ENCODE measurements around the gene ERC2.

The ERC2 gene

DNA sequence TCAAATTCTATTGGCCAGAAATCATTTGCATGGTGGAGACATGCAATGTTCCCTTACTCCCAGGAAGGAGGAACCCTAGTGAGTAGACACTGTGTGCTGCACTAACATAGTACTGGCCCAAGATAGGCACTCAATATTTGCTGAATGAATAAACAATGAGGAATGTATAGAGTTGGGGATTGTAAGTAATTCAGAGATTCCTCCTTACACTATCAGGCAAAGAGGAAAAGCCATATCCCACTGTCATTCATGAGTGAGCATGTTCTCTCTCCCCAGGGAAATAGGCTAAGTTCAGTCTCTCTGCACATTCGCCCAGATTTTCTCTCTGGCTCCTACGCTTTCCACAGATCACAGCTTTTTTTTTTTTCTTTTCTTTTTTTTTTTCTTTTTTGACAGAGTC is 826.3 kb downstream of the ERC2 start:
- DNase-seq (ENCODE audit: low spot score): no peak

DNA sequence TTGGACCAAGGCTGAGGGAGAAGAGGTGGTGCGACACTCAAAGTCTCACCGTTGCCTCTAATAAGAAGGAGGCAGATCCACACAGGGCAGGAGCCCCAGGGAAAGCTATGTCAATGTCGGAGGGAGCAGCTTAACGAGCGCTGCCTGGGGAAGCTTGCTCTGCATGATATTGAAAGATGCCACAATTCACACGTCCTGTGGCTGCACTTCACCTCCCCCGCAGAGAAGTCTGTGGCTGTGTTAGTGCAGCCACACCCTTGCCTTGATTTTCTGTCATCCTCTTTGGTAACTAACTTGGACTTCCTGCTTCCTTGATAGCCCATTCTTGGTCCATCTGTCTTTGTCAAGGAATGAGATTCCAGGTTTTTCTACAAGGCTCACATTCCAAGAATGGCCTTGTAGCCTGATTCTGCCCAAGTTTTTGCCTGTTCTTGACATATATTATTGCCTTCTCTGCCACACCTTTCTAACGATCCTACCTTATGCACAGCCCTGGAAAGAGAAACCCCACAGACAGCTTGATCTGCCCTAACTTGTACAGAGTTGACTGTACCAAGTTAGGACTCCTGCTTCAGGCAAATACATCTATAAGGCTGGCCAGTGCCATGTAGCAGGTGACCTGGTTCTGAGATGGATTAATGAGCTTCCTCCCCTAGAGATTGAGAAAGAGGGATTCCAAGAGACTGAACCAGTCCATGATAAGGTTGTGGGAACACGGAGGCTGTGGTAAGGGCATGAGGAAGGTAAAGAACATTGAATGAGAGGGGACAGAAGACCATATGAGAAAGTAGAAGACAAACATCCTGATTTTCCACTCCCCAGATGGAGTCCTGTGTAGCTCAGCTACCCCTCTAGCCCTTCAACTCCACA is 828.1 kb downstream of the ERC2 start:
- DNase-seq (ENCODE audit: low spot score): no peak

DNA sequence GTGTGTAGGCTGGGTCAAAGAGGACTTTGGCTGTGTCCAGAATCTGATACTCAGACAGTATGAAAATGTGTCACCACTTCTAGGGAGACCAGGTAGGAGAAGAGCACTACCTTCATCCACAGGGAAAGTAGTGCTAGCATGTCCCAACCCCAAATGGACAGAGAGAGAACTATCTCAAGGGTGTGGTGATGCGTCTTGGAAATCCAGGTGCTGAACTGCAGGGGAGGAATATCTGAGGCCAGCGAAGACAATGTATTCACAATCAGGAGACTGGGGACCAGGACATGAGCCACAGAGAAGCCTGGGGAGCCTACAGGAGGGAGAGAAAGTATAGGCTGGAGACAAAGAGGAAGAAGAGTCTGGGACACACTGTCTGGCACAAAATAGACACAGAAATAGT is 829.1 kb downstream of the ERC2 start:
- DNase-seq (ENCODE audit: low spot score): no peak

DNA sequence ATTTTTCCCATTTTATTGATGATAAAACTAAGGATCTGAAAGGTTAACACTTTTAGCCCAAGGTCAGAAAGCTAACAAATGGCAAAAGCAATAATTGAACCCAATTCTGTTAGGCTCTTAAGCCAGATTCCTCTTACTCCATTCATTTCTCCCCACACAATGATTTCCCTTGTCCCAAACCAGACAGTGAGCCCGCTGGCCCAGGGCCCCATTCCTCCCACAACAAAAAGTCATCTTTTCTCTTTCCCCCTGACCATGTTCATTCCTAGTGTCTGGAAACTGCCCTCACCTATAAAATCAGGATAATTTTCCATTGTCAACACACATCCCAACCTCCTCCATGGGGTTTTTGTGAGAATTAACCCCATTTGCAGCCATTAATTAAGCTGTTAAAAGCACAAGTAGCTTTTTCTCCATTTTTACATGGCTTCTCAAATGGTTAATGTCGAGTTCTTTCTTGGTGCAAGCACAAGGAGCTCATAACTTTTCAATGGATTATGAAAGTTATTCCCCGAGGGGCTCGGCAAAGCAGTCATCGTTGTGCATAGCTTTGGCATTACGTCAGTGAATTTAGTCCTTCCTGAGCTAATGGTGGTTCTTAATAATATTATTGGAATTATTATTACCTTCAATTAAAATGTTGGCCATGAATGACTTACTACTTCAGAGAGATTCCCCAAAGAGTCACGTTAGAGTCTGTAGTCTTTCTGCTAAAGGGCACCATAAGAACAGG is 830.2 kb downstream of the ERC2 start:
- no peak for DNase-seq (ENCODE audit: low spot score)

DNA sequence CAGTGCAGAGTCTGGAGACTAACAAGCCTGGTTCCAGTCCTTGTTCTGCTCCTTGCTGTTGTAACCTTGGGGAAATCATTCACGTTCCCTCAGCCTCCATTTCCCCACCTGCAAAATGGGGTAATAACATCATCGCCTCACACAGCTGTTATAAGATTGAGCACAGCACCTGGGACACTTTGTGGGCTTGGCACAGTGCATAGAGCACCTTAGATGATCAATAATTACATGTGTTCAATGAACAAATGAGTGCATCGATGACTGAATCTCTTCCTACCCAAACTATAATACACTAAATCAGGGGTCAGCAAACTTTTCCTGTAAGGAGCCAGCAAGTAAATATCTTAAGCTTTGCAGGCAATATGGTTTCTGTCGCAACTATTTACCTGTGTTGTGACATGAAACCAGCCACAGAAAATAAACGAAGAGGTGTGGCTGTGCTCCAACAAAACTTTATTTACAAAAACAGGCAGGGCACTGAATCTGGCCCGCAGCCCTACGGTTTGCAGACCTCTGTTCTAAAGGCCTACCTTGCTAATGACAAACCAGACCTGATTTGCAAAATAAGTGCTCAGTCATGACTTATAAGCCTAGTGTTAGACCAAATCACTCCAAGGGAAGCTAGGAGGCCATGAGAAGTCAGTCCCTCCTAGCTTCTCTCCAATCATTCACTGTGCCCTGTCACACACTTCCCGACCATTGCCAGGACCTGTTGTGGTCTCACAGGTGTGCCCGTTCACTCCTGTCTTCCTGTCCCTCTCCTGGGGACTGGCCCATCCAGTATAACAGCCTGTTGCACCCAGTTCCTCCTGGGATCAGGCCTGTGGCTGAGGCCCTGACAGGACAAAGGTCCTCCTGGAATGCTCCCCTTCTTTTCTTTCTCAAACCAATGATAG is 831.7 kb downstream of the ERC2 start:
- DNase-seq (ENCODE audit: low spot score): no peak

DNA sequence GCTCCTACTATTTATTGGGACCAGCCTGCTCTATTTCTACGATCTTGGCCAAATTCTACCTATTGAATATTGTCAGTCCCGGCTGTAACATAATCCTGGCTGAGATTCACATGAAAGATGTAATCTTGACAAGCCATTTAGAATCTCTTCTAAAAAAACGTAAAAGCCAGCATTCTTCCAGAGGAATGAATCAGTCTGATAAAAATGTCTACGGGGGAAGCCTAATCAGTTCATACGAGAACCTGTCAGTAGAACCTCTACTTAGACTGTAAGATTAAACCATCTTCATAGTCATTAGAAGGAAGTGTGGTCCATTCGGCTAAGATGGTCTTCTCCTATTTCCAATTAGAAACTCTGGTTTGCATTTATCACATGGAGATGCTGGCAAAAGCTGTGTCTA is 833.9 kb downstream of the ERC2 start:
- no peak for DNase-seq (ENCODE audit: low spot score)

DNA sequence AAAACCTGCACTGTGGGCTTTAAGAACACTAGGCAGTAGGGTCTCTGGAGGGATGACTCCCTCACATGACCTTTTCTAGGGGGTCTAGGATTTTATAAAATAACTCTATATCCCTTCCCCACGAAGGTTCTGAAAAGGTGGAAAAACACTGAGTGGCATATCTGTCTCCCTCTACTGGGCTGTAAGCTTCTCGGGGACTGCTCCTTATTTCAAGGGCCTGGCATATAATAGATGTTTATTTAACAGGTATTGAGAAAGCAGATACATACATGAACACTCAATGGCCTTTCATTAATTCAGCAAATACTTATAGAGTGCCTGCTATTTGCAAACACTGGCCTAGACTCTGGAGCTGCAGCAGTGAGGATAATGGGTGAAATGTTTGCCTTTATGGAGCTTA is 834.9 kb downstream of the ERC2 start:
- no peak for DNase-seq (ENCODE audit: low spot score)

DNA sequence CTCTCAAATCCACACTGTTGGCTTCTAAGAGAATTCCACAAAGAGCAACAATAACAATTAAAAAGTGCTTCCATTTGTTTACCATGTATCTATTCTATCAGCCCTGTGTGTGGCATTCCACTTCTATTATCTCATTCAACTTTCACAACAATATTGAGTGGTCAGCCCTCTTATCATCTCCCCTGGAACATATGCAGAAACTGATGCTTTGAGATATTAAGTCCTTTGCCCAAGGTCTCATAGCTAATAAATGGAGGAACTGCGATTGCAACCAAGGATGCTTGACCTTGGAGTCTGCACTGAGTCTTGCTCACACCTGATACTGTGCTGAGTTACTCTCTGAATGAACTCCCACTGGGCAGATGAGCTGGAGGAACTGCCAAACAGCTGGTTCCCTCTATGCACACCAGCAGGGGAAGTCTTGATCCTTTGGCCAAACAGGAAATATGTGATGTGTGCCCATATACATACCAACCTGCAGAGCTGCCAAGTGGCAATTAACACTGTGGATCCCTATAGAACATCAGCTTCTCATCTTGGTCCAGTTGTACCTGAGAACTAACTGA is 836.4 kb downstream of the ERC2 start:
- no peak for DNase-seq (ENCODE audit: low spot score)

DNA sequence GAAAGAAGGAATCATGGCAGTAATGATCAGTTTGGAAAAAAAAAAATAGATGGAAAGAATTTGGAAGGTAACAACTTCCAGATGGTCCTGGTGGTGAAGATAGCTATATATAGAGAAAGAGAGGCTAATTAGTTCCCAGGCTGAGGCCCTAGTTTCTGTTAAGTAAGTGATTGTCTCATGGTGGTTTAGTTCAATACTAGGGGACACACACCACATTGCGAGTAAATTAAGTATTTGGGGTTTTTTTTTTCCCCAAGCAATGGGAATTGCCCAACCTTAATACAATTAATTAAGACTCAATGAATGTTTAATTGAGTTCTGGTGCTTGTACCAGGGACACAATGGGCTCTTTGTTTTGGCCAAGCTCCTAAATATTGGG is 837.4 kb downstream of the ERC2 start:
- DNase-seq (ENCODE audit: low spot score): no peak

DNA sequence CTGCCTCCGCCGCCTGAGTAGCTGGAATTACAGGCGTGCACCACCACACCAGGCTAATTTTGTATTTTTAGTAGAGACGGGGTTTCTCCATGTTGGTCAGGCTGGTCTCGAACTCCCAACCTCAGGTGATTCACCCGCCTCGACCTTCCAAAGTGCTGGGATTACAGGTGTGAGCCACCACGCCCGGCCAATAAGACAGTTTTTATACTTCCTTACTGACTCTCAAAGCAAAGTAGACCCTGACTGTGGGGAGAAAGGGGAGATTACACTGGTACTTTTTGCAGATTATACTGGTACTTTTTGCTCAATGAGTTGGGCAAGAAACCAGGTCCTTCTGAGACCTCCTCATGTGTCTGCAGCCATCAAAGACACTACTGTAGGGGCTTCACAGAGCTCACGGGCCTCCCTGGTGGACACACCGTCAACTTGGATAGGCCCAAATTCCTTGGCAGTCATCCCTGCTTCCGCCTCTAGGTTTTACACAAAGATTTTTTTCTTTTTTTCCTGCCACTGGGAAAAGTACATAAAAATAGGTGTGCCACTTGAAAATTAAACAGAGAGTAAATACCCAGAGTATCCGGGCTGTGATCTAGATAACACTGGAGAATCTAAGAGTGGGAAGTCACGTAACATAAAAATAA is 837.9 kb downstream of the ERC2 start:
- DNase-seq (ENCODE audit: low spot score): no peak

DNA sequence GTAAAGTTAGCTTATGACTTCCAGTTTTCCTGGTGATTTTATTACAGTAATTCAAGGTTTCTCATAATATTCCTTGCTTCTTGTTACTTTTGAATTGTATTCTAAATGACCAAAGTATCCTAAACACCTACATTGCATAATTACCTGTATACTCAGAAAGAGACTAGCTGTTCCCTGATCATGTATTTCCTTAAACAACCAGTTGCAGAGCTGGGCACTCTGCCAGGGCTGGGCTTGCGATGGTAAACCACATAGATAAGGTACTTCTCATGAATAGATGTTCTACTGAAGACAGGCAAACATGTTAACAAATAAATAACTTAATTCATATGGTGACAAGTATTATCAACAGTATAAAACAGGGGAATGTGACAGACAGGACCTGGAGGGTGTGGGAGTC is 838.8 kb downstream of the ERC2 start:
- no peak for DNase-seq (ENCODE audit: low spot score)

DNA sequence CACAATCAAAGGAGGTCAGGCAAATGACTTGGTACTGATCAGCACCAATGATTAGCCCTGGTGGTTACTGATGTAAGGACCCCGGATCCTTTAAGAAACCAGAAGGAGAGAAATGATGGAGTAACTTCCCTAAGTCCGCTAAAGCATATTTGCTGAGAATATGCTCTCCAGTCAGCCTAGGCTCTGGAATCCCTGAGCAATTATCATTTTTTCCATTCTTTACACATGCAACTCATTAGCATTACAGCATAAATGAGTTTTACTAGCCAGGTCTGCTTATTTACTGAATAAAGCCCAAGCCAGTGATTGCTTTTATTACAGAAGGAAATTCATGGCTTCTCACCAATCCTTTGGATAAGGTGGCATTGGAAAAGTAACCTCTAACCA is 842.0 kb downstream of the ERC2 start:
- no peak for DNase-seq (ENCODE audit: low spot score)

DNA sequence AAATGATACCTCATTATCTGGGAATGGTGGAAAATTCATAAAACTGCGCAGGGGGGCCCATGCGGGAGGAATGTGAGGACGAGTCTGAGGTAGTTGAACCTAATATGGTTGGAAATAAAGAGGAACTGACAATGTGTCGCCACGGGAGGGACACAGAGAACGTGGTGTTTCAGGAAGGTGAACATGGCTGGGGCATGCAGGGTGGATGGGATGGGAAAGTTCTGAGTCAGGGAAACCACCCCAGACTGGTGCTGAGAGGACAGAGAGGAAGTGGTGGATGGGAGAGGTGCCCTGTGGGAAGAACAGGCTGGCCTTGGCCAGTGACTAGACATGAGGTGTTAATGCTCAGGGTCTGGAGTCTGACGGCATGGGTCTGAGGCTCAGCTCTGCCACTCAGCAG is 844.0 kb downstream of the ERC2 start:
- no peak for DNase-seq (ENCODE audit: low spot score)

DNA sequence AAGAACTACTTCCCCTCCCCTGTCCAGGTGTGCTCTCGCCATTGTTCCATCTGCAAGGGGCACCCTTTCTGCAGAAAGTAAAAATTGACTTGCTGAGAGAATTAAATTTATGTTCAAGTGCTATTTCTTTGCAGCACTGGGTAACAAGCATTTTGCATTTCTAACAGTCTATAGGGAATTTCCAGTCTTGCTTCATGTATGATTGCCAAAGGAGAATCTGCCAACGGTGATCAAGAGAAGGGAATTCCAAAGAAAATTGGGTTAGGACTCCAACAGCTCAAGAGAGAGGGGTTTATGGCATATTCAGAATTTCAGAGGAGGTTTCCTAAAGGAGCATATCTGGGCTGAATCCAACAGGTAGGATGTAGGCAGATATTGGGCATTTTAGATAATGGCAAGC is 844.5 kb downstream of the ERC2 start:
- DNase-seq (ENCODE audit: low spot score): no peak

DNA sequence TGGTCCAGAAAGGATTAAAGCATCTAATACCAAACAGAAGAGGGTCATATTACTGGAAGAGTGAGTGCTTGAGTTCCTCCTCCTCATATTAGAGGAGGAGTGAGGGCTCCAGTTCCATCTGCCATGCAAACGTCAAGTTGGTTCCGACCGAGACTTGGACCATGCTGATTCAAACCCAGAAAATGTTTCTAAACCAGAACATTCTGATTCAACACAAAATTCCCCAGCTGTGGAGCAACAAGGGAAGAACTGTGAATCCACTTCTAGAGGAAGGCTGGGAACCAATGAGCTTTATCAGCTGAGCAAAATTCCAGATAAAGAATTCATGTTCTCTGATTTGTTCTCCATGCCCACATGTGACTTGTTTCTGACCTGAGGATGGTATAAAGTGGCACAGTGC is 845.5 kb downstream of the ERC2 start:
- DNase-seq (ENCODE audit: low spot score): no peak

DNA sequence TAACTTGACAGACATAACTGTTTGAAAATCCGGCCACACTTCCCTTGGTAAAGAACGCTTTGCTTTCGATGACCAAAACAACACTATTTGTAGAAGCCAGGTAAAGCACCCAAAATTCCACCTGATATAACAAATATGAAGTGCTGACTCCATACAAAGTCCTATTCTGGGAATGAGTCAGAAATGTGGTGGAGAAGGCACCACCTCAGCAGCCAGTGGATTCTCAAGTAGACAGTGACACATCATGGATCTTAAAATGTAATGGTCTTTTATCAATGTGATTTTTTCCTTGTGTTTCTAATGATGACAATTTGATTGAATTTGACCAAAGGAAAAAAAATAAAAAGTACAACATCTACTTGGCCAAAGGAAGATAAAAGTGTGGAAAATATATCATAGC is 846.2 kb downstream of the ERC2 start:
- no peak for DNase-seq (ENCODE audit: low spot score)

DNA sequence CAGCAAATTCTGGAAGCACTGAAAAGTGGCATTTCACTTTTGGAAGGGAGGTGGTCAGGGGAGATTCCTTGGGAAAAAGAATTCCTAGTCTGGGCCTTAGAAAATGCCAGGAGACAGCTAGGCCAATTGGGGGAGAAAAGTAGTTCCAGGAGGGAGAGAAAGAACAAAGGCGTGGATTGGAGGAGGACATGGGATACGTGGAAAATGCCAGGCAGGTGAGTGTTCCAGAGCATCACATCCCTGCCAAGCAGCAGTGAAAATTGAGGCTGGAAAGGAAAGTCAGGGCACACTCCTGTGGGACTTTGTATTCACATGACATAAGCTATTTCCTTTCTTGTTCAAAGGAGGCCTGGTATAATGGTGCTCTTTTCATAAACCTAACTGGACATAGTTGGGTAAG is 846.6 kb downstream of the ERC2 start:
- DNase-seq (ENCODE audit: low spot score): no peak

DNA sequence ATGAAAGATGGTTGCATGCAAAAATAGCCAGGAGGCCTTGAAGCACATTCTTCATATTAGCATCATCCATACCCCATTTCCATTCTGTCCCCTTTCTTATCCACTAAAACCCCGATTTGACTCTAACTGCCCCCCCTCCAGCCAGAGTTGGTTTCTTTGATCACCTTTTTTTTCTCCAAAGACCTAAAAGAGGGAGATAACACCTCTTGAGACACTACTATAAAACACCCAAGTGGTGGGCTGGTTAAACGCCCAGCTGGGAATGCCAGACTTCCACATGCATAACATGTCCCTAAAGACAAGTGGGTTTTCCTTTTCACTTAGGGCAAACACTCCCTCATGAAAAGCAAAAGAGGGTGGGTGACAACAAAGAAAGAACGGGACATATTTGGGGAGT is 847.2 kb downstream of the ERC2 start:
- DNase-seq (ENCODE audit: low spot score): no peak

DNA sequence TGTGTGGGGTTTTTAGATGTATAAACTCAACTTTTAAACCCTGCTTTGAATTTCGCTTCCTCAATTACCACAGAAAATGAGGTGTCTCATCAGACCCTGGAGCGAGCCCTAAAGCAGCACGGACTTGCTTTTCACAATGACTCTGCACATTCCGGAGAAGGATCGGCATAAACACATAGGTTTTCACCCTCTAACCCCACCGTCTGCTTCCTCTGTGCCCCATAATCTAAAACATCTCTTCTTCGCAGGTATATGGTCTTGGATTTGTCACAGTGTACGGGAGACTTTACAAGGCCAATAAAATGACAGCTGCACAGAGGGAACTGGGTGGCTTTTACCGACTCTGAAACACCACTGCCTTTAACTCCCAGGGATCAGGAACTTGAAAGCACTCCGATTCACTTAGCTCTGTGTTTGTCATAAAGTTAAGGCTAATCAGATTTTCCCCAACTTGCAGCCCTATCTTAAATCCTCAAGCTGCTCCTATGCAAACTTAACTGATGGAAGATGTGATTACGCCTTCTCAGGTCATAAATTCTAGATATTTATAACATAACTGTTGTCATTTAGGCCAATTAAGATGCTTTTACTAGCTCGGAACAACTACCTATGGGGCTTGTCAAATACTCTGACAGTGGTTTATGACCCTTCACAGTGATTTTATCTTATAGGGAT is 847.8 kb downstream of the ERC2 start:
- DNase-seq (ENCODE audit: low spot score): no peak

DNA sequence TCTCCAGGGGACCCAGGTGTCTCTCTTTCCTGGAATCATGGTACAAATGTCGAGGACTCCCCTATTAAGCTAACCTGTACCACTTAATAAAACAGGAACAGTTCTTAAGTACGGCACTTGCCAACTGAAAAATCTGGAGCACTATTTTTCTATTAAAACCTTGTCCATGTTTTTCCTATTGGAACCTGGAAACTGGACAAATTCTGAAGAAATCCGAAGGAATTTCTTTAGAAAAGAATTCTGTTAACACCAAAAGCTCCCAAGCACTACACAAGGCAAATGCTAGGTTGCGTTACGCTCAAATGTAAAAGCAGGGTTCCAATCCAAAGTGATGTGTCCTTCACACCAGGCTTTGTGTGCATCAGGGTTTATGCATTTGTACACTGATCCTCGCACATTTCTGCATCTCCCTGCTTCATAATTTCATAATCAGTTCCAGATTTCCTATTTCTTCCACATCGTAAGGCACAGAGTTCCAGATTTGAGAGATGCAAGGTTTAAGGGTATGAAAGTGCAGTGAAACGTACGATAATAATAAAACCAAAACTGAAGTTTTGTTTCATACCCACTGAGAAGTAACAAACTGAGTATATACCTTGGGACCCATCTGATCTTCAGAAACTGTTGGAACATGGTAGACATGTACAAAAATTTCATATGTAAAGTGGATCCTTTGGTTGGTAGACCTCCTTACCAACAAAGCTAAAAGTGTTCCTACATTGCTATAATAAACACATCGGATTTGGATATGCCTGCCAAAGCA is 849.0 kb downstream of the ERC2 start:
- no peak for DNase-seq (ENCODE audit: low spot score)

DNA sequence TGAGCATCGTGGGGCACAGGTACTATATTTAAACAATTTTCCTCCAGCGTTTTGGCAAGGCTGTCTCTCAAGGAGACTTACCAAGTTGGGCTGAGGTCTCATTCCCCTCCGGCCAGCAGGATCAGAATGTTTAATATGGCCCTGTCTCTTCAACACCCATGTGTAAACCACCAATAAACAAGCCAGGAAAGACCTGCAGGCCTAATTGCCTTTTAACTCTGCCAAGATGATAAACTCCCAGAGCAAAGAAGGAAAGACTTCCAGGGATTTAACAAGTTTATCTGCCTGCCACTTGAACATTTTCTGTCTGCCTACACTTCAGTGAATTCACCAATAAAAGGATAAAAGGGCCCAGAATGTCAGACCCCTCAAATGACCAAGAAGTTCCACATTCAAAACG is 850.9 kb downstream of the ERC2 start:
- DNase-seq (ENCODE audit: low spot score): no peak

Data from hematopoietic multipotent progenitor cell treated with erythropoietin and hydrocortisone succinate and interleukin-3 and kit ligand, for 15 days (in vitro differentiated cells).